HG03432 (cell line): ENCODE measurements around the gene ZIM2.

Source experiments
- ATAC-seq: cut with Tn5 transposase; IDR thresholded peaks from one replicate; pipeline ENCODE4 v1.9.1; 2021; ENCODE audit warnings: mild to moderate bottlenecking, moderate library complexity; ENCODE audit not compliant: unreplicated experiment

The ZIM2 gene

DNA sequence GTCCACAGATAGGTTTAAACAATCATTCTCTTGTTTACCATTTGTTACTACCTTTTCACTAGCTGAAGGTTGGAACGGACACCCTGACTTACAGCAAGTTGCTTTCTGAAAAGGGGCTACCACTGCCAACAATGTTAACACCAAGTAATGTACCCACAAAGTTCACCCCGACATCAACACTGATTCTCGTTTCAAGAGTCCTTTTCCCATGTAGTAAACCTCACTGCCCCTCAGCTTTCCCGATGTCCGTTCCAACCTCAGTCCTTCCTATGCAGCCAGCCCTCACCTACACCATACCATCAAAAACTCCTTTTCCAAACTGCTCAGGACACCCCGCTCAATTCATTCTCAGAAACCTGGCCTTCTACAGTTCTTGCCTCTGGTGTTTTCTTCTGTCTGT is 29.0 kb downstream of the ZIM2 start:
- ATAC-seq = no peak

DNA sequence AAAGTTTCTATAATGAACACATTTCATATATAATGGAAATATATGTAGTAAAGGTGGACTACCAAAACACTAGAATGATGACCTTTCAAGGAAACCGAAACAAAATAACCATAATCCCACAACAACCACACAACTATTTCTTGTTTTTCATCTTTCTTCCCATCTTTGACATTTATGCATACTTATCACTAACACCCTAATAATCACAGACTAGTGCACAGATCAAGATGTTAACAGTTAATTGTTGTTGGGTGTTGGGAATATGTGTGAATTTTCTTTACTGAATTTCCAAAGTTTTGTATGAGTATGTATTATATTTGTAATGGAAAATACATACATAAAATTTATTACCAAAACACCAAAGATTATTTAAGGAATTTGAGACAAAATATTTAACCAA is 30.3 kb downstream of the ZIM2 start:
- ATAC-seq = no peak

DNA sequence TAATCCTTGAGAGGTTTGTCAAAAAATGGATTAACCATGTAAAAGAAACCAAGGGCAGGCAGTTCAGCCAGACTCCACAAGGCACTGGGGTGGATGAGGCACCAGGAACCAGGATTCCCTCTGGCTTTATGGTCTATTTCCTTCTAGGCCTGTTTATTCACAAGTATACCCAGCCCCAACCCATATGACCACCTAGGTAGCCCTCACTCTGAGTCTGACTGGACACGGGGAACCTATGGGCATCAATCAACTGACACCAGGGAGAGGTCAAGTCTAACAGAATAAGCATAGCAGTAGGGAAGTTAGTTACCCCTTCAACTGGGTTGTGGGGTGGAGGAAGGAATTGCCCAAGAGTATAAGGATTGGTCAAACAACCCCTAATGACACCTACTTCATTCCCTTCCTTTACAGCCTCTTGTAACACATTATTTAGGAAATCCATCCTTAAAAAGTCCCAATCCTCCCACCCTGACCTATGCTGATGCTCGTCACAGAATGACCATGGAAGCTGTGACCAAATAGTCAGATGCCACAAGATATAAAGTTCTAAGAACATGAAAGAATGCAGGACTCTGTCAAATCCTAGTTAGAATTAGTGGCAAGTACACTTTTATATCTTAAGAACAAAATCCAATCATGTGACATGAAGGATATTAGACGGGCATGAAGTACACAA is 31.7 kb downstream of the ZIM2 start:
- no peak for ATAC-seq

DNA sequence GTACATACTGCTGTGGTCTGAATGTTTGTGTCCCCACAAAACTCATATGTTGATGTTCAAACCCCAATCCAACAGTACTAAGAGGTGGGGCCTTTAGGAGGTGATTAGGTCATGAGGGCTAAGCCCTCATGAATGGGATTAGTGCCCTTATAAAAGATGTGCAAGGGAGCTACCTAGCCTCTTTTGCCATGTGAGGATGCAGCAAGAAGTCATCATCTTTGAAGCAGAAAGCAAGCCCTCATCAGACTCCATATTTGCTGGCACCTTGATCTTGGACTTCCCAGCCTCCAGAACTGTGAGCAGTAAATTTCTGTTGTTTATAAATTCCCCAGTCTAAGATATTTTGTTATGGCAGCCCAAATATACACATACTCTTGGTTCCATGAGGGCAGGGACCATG is 33.9 kb downstream of the ZIM2 start:
- no peak for ATAC-seq

DNA sequence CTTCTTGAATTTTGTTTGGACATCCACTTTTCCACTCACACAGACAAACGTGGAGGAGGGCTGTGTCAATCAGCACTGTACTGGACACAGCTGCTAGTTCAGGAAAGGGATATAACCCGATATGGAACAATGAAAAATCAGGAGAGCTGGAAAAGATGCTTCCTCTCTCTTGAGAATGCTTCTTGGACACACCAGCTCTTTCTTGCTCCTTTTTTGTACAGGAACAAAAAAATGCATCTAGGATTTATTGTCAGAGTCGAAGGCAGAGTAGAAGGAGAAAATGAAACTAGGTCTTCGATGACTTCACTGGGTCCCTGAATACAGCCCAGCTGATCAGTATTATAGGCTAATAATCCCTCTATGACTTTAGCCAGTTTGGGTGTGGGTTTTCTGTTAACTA is 62.2 kb downstream of the ZIM2 start:
- ATAC-seq = no peak

DNA sequence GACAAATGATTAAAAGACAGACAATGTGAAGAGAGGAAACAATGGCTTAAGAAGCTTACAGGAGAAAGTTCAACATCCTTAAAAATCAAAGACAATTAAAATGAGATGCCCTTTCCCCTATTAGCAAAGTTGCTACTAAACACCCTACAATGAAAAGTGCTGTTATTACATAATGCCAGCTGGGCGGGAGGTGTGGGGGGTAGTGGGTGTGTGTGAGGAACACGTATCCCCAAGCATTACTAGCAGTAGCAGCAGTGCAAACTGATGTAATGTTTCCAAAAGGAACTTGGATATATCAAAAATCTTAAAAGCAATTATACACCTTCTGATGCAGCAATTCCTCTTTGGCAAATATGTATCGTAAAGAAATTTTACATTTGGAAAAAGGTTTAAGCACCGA is 70.9 kb downstream of the ZIM2 start:
- no peak for ATAC-seq

DNA sequence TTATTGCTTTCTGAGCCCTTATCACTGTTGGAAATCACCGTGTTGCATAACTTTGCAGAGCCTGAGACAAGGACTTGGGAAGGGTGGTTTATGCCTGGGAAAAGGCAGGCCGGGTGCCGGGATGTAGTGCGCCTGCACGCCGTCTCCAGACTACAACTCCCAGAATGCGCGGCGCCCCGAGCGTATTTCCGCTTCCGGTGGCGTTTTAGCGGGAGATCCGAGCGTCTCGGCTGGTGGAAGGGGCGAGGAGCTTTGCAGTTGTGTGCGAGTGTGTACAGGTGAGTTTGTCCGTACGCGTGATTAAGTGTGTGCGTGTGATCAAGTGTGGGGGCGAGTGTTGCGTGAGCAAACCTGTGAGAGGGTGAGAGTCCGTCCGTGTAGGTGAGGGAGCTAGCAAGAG is 75.4 kb downstream of the ZIM2 start:
- ATAC-seq = no peak

DNA sequence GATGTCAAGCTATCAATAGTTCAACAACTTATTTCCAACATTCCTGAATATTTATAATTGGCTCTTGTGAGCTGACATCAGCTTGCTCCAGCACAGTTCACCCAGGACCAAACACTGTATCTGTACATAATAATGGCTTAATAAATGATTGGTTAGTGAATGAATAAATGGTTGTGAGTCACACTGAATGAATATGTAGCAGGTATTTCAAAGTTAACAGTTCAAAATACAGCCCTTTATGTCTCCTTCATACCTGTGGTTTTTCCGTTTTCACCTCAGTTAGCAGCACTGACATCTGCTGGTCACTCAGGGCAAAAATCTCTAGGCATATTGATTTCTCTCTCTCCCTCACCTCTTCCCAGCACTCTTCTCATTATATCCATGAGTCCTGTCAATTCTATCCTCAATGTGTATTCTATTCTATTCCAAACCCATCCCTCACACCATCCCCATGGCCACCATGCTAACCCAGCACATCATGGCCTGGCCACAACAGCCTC is 76.3 kb downstream of the ZIM2 start:
- ATAC-seq = no peak

DNA sequence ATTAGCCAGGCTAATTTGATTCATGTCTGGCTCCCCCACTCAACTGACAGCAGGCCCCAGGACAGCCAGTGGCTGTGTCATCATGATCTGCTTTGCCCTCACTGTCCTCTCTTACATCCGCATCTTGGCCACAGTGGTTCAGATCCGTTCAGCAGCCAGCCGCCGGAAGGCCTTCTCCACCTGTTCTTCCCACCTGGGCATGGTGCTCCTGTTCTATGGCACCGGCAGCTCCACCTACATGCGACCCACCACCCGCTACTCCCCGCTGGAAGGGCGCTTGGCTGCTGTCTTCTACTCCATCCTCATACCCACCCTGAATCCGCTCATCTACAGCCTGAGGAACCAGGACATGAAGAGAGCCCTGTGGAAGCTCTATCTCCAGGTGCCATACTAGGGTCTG is 79.7 kb downstream of the ZIM2 start:
- ATAC-seq = no peak

DNA sequence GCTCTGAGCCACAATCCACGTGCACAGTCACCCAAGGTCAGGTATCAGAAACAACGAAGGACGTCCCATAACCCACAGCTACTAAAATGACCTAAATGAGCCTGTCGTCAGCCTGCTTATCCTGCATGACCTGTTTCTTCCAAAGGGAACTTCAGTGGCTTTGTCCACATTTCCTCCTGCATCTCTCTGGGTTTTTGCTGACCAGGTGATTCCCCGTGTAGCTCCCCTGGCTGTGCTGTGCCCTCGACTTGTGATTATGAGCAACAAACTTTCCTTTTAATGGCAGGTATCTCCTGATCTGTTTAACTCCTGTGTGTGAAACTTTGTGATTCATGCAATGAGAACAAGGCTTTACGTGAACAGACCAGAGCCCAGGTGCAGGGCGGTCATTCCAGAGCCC is 81.0 kb downstream of the ZIM2 start:
- no peak for ATAC-seq

DNA sequence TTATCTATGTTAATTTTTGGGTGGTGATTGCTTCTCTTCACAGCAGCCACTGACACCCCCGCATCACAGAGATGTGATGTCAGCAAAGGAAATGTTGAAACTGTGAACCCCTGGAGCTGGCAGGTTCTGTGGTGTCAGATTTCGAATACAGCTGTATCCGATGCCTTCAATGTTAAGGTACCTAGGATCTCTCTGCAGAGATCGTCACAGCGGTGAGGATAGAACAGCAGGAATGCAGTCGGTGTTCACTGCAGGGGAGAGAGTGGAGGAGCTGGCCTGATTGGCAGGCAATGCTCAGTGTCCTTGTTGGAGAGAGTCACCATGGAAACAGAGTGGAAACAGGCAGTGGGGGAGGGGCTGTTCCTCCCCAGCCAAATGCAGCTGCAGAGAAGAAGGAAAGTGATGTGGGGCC is 89.4 kb downstream of the ZIM2 start:
- no peak for ATAC-seq

DNA sequence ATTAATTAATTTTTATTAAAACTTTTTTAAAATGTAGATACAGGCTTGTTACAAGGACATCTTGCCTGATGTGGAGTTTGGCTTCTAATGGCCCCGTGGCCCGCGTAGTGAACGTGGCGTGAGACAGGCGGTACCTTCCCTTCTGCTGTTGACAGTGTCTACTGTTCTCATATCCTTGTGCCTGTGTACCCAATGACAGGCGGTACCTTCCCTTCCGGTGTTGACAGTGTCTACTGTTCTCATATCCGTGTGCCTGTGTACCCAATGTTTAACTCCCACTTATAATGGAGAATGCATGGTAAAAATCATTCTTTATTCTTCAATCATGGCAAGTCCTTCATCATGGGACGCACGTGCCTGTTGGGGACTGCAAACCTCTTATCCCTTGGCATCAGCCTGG is 89.9 kb downstream of the ZIM2 start:
- ATAC-seq = no peak

DNA sequence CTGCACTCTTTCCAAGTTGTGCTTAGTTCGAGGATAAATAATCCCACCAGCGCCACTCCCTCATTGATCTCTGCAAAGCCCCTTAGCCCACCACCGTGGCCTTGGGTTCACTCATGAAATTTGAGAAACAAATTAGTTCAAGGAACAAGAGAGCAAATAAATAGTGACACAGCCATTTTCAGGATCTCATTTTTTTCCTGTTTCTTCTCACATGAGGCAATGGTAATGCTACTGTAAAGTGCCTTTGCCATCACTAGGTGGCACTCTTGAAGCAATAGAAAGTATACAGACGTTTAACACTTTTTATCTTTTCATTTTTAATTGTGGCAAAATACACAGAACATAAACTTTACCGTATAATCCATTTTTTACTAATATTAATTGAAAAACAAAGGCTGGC is 92.1 kb downstream of the ZIM2 start:
- no peak for ATAC-seq

DNA sequence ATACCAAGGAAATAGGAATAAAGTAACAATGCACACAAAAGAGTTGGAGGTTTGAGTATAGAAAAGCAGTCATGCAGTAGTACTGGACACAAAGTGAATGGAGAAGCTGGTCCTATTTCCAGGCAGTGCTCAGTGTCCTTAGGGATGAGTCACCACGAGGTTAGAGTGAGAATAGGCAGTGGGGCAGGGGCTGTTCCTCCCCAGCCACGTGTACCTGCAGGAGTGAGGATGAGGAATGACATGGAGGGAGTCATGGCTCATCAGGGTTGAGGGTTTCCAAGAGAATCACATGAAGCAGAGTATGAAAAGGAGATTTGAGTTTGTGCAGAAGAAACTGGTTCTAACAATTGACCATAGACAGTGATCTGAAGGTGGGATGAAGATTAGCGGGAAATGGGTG is 94.2 kb downstream of the ZIM2 start:
- ATAC-seq = no peak

DNA sequence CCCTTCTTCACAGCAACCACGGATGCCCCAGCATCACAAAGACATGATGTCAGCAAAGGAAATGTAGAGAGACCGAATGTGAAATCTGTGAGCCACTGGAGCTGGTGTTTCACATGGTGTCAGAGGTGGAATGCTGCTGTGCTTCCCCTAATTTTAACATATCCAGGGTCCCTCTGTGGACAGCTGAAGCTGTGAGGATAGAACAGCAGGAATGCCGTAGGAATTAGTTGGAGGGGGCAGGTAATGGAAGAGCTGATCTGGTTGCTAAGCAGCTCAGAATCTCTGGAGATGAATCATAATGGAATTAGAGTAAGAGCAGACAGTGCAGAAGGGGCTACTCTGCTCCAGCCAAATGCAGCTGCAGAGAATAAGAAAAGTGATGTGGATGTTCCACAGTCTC is 100.0 kb downstream of the ZIM2 start:
- no peak for ATAC-seq

DNA sequence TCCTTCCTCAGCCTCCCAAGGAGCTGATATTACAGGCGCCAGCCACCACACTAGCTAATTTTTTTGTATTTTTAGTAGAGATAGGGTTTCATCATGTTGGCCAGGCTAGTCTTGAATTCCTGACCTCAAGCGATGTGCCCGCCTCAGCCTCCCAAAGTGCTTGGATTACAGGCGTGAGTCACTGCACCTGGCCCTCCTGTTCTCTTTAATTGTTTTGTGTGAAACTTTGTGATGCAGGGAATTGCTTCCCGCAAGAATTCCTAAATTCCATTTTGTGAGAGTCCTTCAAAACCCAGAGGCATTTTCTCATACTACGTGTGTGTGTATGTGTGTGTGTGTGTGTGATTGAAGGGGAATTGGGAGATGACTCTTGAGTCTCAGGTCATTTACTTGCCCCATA is 104.0 kb downstream of the ZIM2 start:
- no peak for ATAC-seq

DNA sequence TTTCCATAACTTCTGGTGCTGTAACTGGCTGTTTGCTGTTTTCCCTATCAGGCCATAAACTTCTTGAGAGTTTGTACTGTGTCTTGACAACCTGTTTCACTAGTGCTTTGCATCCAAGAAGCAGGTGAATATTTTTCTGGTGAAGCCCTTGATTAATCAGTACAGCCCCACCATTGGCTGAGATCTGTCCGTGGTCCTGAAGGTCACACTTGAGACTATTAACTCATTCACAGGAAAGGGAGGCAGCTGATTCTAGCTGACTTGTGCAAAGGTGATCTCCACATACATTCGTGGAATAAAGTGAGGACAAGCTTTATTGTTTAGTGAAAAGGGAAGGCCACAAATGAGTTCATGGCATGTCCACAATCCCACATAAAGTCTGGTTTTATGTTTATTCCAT is 107.5 kb downstream of the ZIM2 start:
- ATAC-seq = no peak

DNA sequence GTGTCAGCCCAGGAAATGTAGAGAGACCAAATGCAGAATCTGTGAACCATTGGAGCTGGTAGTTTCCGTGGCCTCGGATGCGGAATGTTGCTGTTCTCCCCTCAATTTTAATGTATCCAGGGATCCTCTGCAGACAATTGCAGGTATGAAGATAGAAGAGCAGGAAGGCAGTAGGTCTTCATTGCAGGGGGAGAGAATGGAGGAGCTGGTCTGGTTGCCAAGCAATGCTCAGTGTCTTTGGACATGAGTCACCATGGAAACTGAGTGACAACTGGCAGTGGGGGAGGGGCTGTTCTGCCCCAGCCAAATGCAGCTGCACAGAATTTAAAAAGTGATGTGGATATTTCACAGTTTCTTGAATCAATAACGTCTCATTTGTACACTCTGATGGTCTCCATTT is 112.8 kb downstream of the ZIM2 start:
- no peak for ATAC-seq

DNA sequence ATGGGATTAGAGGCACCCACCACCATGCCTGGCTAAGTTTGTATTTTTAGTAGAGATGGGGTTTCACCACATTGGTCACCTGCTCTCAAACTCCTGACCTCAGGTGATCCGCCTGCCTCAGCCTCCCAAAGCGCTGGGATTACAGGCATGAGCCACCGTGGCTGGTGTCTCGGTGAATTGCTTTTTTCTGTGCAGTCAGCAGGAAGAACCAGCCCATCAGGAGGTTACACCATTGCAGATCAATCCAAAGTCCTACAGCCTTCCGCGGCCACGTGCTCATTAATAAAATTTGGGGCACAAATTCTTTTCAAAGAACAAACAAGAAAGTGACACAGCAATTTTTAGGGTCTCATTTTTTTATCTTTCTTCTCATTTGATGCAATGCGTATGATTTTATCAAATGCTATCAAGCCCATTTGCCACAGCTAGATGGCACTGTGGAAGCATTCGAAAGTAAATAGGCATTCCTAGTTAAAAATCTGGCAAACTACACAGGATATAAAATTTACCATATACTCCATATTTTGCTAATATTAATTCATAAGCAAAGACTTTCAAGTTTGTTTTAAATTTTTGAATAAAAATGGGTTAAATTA is 114.6 kb downstream of the ZIM2 start:
- no peak for ATAC-seq
